Esophagus muscularis mucosa (tissue), 4 donors: ENCODE measurements around the gene KMT2D. TPM values are rescaled to one million over a fixed set of nuclear protein-coding genes. Genes with fewer than 3 reads are reported as not detected.

Experiments used
- DNase-seq: peaks from one replicate; pipeline ENCODE4 v3.0.0-alpha.2; 2017; ENCODE audit errors: extremely low spot score
- H3K27ac ChIP-seq, 4 donors: fragments of 200-600 bp; sonication (generic); replicated peaks in 1 of 4; 1 replicate in 3 of 4; 2 replicates in 1 of 4; pipeline ENCODE4 v1.5.1; 2016 to 2019; ENCODE audit warnings: mild to moderate bottlenecking in 1 of 4
- H3K27me3 ChIP-seq, 4 donors: fragments of 200-600 bp; sonication (generic); one replicate each; pipeline versions ENCODE4 v1.5.1 to v1.6.0; 2016 to 2019
- H3K36me3 ChIP-seq, 4 donors: fragments of 200-600 bp; sonication (generic); one replicate each; pipeline ENCODE4 v1.5.1; 2016 to 2019
- H3K4me1 ChIP-seq, 4 donors: fragments of 200-600 bp; sonication (generic); one replicate each; pipeline ENCODE4 v1.5.1; 2016 to 2019
- H3K4me3 ChIP-seq, 4 donors: fragments of 200-600 bp; sonication (generic); 1 replicate in 2 of 4; 2 replicates in 2 of 4; pipeline ENCODE4 v1.5.1; 2016 to 2019; ENCODE audit warnings: mild to moderate bottlenecking in 4 of 4, moderate library complexity in 1 of 4
- H3K9me3 ChIP-seq, 4 donors: fragments of 200-600 bp; sonication (generic); 1 replicate in 3 of 4; 2 replicates in 1 of 4; pipeline ENCODE4 v1.5.1; 2016 to 2019
- EP300 ChIP-seq: sonication (generic); formaldehyde crosslinking; IDR thresholded peaks from one replicate; pipeline ENCODE4 v1.6.1; 2017; ENCODE audit warnings: antibody characterized with exemption
- POLR2A ChIP-seq: fragments of 450-650 bp; IDR thresholded peaks from one replicate; pipeline ENCODE4 v1.6.1; 2017; ENCODE audit warnings: antibody characterized with exemption, moderate library complexity, mild to moderate bottlenecking, low read depth
- POLR2AphosphoS5 ChIP-seq, 2 donors: sonication (generic); formaldehyde crosslinking; IDR thresholded peaks; one replicate each; pipeline ENCODE4 v1.6.1; 2017; ENCODE audit warnings: antibody characterized with exemption in 2 of 2
- WGBS: methylation state at CpG from one replicate; pipeline ENCODE4 v1.1.5; 2018; 5-methylcytosine and 5-hydroxymethylcytosine counted together
- intact Hi-C: fragments of 100-400 bp; cut with DNase I; formaldehyde crosslinking; loops from one replicate; pipeline ENCODE4 v1.15.1; 2023
- total RNA-seq, 4 donors: library from RNA; depleted of rRNA; stranded (reverse); fragments of >200 nt; gene quantifications; one replicate each; pipeline versions ENCODE4 v1.1.0 to v1.2.1, GENCODE V29; 2016
- TF ChIP-seq, protein P1 (sequence below), 3 experiments: fragments of 200-600 bp in 2 of 3; fragments of 450-650 bp in 1 of 3; sonication (generic) in 2 of 3; IDR thresholded peaks; one replicate each; pipeline ENCODE4 v1.5.1; 2017 to 2019; ENCODE audit warnings: antibody characterized with exemption in 3 of 3, mild to moderate bottlenecking in 2 of 3, moderate library complexity in 1 of 3

KMT2D gene
- total RNA-seq, 4 donors from 2014 or later, result 47.2 to 85.2 (median 76.2) TPM

DNA sequence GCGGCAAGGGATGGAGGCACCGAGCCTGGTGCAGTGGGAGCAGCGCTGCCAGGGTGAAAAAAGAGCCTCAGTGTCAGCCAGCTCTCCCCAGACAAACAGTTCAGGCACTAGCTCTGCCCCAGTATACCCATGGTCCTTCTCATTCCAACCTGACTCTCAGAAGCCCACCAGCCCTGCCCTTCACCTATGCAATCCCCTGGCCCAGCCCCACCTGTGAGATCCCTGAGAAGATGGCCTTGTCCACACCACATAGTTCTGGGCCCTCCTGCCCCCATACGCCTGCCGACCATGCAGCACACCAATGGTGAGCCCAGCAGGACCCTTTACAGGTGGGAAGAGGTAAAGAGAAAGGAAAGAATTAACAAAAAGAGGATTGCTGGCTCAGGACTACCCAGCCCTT lies 6.5 kb downstream of the KMT2D start:
- Histone ChIP-seq H3K36me3 (peaks cover 49 to 63% (median 61%) of the 10 kb centered on the region in 4 donors), H3K4me1 (peaks cover 42 to 47% (median 44%) of the 10 kb centered on the region in 4 donors), H3K27me3 (no peaks in the 10 kb centered on the region), H3K27ac (no peak overlapping the region), H3K4me3 (no peak overlapping the region), H3K9me3 (no peaks in the 10 kb centered on the region)
- intact Hi-C loops, result no loop called here
- 78% methylated on average over 2 of the region's 5 CpGs for WGBS
- no peak for DNase-seq
- TF ChIP-seq EP300, result no peak
- TF ChIP-seq, protein P1, sequence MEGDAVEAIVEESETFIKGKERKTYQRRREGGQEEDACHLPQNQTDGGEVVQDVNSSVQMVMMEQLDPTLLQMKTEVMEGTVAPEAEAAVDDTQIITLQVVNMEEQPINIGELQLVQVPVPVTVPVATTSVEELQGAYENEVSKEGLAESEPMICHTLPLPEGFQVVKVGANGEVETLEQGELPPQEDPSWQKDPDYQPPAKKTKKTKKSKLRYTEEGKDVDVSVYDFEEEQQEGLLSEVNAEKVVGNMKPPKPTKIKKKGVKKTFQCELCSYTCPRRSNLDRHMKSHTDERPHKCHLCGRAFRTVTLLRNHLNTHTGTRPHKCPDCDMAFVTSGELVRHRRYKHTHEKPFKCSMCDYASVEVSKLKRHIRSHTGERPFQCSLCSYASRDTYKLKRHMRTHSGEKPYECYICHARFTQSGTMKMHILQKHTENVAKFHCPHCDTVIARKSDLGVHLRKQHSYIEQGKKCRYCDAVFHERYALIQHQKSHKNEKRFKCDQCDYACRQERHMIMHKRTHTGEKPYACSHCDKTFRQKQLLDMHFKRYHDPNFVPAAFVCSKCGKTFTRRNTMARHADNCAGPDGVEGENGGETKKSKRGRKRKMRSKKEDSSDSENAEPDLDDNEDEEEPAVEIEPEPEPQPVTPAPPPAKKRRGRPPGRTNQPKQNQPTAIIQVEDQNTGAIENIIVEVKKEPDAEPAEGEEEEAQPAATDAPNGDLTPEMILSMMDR (IDR thresholded peaks at IDR 0.05), result no peak
- TF ChIP-seq POLR2AphosphoS5 (IDR thresholded peaks at IDR 0.05), result no peak
- no peak for TF ChIP-seq POLR2A

DNA sequence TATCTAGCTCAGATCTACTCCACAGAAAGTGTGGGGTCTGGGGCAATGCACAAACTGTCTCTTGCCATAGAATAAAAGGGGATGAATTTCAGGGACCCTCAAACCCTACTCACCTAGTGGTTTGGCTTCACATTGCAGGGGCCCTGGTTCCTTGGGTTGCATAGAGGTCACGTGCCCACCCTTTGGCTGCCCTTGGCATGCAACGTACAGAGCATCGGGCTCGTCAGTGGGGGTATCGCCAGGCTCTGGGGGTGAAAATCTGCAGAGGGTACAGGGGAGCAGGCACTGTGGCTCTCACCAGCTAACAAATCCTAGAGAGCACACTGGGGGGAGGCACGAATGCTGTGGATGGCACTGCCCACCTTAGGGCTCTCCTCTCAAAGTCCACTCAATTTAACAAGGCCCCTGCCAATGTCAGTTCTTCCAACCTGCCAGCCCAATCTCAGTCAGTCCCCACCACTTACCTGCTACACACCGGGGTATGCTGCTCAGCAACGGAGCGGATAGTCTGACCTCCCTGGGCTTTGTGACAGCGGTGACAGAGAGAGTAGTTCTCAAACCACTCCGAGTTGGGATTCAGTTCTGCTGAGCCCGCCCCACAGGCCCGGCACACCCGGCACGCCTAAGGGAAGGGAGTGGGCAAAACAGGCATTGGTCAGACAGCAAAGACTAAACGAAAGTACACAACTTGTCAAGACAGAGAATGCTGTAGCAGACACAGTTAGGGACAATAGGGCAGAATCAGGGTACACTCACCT lies 8.0 kb downstream of the KMT2D start:
- DNase-seq, result no peak
- H3K36me3 ChIP-seq, result peaks cover 64 to 77% (median 76%) of the 10 kb centered on the region in 4 donors
- intact Hi-C loops, result no loop called here

DNA sequence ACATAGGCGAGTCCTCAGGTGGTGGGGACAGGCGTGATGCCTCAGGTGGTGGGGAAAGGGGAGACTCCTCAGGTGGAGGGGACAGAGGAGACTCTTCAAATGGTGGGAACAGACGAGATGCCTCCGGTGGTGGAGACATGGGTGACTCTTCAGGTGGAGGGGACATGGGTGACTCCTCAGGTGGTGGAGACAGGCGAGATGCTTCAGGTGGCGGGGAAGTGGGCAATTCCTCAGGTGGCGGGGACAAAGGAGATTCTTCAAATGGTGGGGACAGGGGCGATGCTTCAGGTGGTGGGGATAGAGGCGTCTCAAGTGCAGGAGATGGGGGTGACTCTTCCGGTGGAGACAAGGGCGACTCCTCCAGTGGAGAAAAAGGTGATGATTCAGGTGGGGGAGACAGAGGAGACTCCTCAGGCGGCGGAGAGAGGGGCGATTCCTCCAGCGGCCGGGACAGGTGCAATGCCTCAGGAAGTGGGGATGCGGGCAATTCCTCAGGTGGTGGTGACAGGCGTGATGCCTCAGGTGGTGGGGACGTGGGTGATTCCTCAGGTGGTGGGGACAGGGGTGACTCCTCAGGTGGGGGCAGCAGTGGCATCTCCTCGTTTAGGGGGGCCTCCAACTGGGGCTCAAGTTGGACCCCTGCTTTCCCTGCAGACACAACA lies 8.7 kb downstream of the KMT2D start:
- no peaks in the 10 kb centered on the region for H3K27me3 ChIP-seq
- H3K36me3 ChIP-seq, result peaks cover 71 to 84% (median 83%) of the 10 kb centered on the region in 4 donors
- peaks cover 20 to 25% (median 23%) of the 10 kb centered on the region in 4 donors for H3K4me1 ChIP-seq
- no peak for DNase-seq
- TF ChIP-seq POLR2AphosphoS5 (IDR thresholded peaks at IDR 0.05) (no peak), EP300 (no peak), POLR2A (no peak)
- TF ChIP-seq, protein P1 (IDR thresholded peaks at IDR 0.05), result no peak
- intact Hi-C loops, result no loop called here
- no peak overlapping the region for H3K4me3 ChIP-seq
- H3K9me3 ChIP-seq, result no peaks in the 10 kb centered on the region
- no peak overlapping the region for H3K27ac ChIP-seq
- WGBS, result 83% methylated on average over 20 of the region's 20 CpGs

More for the DNA sequence above, 8.0 kb downstream of the KMT2D start:
- Histone ChIP-seq H3K4me1 (peaks cover 27 to 33% (median 30%) of the 10 kb centered on the region in 4 donors), H3K27ac (no peak overlapping the region), H3K4me3 (no peak overlapping the region), H3K27me3 (no peaks in the 10 kb centered on the region), H3K9me3 (no peaks in the 10 kb centered on the region)
- 85% methylated on average over 12 of the region's 16 CpGs for WGBS
- TF ChIP-seq POLR2A, result no peak
- no peak for TF ChIP-seq EP300
- TF ChIP-seq, protein P1 (IDR thresholded peaks at IDR 0.05), result no peak
- no peak for TF ChIP-seq POLR2AphosphoS5 (IDR thresholded peaks at IDR 0.05)

- H3K36me3 ChIP-seq, result peaks cover 76 to 90% (median 89%) of the 10 kb centered on the region in 4 donors
- TF ChIP-seq POLR2A (no peak), EP300 (no peak), POLR2AphosphoS5 (IDR thresholded peaks at IDR 0.05) (no peak)
- TF ChIP-seq, protein P1 (IDR thresholded peaks at IDR 0.05), result no peak
- no peak overlapping the region for H3K4me3 ChIP-seq
- no peaks in the 10 kb centered on the region for H3K27me3 ChIP-seq
- 91% methylated on average over 17 of the region's 18 CpGs for WGBS
- peaks cover 14 to 20% (median 18%) of the 10 kb centered on the region in 4 donors for H3K4me1 ChIP-seq
- intact Hi-C loops, result no loop called here
- no peak for DNase-seq
- H3K9me3 ChIP-seq, result no peaks in the 10 kb centered on the region
- H3K27ac ChIP-seq, result no peak overlapping the region
These were observed 9.2 kb downstream of the KMT2D start for GRCh38 chr12:49051373-49051764.
